Activated effector memory CD4-positive, alpha-beta T cell treated with anti-CD3 and anti-CD28 coated beads, Interleukin-2, amount 50 U/mL, for 16 hours (primary cell): ENCODE results near the gene INSC.

Source experiments
- DNase-seq: peaks from one replicate; pipeline ENCODE4 v3.0.0-alpha.2; 2020

Gene INSC

DNA sequence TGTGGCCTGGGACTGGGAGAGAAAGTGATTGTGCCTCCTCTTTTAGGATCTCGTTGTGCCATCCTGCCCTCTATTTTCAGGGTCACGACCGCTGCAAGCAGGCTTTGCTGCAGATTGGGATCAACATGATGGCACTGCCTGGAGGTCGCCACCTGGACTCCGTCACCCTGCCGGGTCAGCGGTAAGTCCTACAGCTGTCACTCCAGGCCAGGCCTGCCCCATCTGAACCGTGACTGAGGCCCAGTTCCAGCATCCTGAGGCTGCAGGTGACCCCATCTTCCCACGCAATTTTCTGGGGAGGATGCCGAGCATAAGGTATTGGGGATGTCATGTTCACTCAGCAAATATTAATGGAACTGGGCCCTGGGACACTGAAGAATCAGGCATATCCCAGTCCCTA, 34.3 kb downstream of the INSC start:
- no peak for DNase-seq

DNA sequence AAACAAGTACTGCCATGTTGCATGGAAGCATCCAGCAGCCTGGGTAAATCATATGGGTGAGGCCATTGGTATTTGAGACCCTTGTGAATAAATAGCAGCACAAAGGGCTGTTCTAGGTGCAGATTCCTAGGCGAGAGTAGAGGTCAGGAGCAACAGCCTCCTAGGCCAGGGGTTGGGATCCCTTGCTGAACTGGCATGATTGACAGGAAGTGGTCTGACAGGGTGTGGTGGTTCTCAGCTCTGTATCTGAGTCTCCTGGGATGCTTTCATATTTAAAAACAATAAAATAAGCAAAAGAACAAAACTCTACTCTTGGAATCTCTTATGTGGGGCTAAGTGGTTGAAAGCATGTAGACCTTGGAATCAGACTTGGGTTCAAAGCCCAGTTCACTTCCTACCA, 35.8 kb downstream of the INSC start:
- DNase-seq = no peak

DNA sequence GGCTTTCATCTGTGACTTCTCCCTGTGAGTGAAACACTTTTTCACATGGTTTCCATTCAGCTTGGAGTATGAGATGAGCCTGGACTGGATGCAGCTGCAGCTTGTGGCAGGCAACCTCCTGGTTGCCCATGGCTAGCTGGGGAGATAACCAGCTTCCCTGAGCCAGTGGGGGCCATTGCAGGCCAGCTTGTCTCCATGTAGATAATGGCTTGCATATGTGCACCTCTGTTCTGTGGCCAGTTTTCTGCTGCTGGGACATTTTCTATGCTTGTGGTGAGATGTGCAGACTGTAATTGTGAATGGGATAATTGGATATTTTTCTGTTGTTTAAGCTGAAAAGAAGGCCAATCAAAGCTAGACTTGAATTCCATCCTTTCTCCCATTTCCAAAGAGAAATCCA, 38.5 kb downstream of the INSC start:
- no peak for DNase-seq

DNA sequence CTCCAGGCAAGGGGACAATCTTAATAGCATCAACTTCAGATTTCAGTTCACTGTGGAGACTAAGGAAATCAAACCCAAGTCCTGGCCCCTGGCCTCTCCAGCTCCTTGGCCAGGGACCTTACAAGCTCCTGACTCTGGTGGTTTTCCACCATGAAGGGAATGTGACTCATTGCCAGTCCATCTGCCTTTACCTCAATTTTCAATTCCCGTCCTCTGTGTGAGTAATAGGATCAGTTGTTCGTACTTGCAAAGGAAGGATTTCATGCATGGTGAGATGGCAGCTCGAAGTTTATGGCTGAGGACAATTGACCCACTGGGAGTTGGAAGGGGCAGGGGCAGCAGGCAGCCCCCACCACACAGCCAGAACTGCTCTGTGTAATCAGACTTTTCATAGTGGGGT, 42.5 kb downstream of the INSC start:
- no peak for DNase-seq

DNA sequence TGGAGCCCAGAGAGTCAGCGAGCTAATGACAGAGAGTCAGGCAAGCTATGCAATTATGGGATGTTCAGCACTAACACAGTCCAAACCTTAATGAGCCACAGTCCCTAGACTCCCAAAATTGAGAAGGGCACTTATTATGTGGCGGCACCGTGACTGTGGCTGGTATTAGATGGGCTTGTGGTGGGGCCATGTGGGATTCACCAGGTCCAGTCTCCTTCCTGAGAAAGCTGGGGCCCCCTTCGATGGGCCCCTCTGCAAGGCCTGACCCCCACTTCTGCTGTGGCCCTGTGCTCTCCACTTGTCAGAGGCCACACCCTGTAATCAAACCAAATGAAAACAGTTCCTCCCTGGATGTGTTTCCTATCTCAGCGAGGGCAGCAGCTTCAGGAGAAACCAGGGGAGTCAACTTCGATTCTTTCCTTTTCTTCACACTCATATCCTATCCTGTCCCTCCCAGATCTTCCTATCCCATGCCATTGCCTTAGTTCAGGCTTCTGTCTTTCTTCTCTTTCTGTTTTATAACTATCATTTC, 42.9 kb downstream of the INSC start:
- DNase-seq = no peak

DNA sequence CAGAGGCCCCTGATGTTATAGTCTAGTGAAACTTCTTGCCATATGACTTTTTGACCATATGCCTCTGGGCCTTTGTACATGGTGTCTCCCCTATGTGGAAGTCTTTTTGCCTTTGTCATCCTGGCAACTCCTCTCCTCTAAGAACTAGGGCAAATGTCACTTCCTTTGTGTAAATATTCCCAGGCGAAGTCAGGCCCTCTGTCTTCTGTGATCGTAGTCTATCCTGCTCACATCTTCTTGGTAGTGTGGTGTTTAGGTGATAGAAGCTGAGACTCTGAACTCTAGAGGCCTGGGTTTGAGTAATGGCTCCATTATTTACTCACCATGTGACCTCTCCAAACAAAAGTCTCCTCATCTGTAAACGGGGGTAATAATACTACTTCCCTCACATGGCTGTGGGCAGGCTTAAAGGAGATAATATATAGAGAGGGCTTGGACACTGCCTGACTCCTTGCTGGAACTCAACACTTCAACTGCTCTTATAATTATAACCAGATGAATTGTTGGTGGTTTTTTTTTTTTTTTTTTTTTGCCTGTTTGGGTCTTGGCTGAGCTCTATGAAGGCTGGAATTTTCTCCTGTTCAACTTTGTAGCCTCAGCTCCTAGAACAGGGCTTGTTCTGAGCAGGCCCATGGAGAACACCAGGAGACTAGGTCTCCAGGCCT, 43.8 kb downstream of the INSC start:
- DNase-seq = no peak

DNA sequence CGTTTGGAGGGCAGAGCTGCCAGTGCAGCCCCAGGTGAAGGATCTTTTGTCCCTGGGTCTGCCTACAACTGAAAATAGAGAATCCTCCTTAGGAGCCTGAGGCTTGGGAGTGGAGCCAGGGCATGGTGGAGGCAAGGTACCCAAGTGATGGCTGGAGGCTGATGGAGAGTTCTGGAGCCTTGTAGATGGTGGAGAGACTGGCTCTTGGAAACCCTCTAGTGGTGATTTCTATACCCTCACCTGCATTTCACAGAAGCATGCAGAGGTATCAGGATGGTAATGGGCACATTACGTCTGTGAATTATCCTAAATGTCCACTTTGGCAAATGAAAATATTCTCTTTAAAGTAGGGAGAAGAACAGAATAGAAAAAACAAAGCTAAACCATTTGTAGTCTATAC, 44.4 kb downstream of the INSC start:
- DNase-seq = no peak

DNA sequence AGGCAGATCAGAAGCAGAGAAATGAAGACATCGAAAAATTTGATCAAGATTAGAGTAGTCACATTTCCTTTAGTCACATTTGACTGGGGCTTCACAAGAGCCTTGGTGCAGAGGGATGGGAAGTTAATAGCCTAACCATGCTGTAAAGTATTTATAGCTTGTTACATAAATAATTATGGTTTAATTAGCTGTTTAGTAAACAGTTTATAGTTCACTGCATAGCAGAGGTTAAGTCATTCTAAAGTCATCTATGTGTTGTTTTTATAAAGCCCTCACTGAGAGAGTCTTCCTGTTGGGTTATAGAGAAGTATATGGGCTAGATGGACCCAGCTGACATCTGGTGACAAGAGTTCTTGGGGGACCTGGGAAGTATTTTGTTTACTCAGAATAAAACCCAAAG, 47.1 kb downstream of the INSC start:
- DNase-seq = no peak

DNA sequence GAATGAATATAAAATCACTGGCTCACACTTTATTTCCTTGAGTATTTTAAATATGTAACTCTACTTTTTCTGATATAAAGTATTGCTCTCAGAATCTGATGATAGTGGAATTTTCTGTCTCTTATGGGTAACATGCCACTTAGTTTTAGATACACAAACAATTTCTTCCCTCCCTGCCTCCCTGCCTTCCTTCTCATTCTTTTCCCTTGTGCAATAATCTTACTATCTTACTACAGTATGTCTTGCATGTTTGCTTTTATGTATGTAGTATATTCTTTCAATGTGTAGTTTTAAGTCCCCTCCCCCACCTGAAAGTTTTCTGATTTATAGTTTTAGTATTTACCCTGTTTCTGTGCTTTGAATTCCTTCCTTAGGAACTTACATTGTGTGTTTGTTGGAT, 48.4 kb downstream of the INSC start:
- no peak for DNase-seq

DNA sequence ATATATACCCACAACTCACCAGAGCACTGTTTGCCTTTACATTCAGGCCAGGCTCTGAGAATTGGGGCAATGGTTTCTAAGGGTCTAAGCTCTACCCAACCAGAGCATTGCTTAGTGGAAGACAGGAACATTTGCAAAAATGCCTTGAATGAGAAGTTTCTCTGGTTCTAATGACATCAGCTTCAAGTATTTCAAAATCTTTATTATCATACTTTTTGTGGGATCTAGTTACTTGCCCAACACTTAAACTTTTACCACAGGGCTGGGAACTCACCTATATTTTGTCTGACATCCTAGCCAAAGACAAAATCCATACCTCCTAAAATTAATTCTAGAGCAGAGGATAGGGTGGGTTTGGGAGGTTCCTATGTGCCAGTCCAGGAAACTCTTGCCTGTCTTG, 51.5 kb downstream of the INSC start:
- DNase-seq = no peak

DNA sequence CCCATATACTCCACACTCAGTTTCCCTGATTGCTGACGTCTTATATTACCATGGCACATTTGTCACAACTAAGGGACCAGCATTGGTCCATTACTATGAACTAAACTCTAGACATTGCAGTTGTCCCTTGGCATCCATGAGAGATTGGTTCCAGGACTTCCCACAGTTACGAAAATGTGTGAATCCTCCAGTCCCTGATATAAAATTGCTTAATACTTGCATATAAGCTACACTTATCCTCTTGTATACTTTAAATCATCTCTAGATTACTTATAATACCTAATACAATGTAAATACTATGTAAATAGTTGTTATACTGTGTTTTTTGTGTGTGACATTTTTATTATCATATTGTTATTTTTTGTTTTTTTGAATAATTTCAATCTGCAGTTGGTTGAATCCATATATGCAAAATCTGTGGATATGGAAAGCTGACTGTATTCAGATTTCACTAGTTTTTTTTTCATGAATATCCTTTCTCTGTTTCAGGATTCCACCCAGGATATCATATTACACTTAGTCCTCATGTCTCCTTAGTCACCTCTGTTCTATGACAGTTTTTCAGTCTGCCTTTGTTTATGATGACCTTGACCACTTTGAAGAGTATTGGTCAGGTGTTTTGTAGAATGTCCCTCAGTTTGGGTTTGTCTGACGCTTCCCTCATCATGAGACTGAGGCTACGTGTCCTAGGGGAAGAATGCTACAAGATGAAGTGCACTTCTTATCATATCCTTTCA, 55.3 kb downstream of the INSC start:
- no peak for DNase-seq

DNA sequence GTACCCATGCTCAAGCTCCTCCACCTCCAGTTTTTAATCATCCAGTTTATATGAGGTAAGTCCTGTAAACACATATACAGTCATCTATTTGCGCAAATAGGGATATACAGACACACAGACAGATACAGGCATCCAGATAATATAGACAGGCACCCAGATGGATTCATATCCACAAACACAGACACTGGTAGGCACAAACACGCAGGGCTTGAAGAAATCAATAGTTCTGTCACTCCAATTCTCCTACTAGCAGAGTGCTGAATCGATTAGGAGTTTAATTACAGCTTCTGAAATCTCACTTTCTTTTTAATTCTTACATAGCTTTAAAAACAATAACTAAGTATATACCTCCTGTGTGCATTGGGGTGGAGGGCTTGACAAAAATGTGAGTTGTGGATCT, 56.0 kb downstream of the INSC start:
- no peak for DNase-seq

DNA sequence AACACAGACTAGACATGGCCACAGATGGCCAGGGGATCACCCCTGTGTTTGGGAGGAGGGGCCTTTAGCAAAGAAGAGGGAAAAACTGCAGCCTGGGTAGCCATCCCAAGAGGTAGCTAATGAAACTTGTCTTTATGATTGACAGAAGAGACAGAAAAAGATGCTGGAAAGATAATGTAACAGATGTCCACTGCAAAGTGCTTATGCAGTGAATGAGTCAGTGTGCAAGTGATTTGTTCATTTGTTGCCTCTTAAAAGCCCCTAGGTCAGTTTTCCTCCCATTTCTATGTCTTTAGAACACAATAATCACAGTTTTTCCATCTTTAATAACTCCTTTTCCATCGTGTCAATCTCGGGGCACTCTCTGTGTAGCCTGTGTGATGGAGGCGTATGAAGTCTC, 57.2 kb downstream of the INSC start:
- DNase-seq = no peak

DNA sequence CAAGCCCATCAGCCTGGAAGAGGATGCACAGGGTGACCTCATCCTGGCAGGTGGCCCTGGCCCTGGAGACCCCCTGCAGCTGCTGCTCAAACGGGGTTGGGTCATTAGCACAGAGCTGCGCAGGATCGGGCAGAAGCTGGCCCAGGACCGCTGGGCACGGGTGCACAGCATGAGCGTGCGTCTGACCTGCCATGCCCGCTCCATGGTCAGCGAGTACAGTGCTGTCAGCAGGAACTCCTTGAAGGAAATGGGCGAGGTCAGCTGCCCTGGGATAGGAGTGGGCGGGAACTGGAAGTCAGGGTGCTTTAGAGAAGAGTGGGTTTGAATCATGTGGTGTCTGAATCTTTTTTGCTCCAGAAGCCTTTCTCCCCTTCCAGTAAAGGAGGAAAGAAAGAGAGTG, 61.1 kb downstream of the INSC start:
- no peak for DNase-seq

DNA sequence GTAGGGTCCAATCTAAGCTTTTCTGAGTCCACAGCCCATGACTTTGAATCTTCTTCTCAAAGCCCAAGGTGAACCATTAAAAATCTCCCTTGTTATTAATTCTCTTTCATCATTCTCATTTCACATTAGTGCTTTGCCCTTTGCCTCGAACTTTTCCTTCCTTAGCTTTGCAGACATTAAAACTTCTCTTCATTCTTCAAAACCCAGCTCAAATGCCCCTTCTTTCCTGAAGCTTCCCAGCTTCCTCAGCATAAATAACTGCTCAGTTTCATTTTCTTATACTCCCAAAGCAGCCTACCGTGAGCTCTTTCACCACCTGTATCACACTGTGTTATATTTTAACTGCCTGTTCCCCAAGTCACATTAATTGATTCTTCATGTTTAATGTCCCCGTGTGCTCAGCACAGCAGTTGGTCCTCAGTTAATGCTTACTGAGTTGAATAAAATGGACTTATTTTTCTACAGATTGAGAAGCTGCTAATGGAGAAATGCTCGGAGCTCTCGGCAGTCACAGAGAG, 62.0 kb downstream of the INSC start:
- no peak for DNase-seq

DNA sequence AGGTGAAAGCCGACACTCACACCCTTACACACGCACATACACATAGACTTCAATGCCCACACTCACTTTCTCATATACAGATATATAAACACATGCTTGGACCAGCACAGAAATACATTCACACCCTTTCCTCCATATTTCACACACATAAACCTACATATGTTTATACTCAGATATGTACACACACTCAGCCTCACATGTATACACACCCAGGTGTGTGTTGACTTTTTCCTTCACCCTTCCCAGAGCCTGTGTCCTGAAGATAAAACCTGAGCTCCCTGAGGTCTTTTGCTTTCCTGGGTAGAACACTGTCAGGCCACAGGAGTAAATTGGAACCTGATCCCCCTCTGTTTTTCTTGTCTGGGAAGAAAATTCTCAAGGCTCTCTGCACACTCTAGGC, 62.8 kb downstream of the INSC start:
- DNase-seq = no peak

DNA sequence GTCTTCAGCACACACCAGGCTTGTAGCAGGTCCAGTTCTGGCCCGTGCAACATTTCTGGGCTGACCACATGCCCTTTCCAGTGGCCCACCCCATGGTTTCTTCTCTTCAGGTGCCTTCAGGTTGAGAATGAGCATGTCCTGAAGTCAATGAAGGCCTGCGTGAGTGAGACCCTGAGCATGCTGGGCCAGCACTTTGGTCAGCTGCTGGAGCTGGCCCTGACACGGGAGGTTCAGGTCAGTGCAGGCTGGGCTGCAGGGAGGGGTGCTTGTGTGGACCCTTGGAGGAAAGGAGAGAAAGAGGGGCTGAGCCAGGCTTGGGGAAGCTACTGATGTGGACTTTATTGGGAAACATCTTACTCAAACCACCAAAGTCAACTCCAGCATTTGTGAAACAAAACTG, 63.5 kb downstream of the INSC start:
- no peak for DNase-seq

DNA sequence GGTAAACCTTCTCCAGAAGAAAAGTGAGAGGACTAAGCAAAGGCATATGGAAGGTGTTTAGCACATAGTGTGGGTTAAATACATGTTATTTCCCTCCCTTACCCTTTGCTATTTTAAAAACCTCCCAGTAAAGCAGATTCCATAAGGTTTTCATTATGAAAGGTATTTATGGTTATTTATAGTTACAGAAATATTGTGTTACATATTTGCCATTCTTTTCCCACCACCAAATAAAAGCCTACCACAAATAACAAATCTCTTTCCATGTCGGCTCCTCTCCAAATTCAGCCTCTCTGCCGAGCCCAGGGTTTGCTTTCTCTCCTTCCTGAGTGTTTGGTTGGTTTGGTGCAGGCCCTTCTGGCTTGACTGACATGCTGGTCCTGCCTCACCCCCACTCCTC, 64.4 kb downstream of the INSC start:
- DNase-seq = no peak

DNA sequence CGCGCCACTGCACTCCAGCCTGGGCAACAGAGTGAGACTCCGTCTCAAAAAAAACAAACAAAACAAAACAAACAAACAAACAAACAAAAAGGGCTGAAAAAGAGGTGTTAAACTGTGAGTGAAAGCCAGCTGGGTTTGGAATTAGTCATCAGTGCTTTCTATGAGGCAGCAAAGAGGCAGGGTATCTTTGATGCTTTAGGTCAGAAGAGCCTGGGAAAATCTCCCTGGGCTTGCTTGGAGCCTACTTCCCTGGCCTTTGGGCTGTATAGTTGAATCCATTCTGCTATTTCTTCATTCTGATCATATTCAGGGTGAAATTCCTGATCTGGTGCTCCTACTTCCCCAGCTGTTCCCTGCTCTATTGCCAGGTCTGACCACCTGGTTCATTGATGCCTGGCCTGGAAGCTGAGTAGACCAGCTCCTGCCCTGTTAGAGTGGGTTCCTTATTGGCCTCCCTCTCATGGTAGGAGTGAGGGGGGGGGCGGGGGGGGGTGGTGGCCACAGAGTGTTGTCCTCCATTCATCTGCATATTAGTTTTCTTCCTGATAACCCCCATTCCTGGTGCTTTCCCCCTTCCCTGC, 65.6 kb downstream of the INSC start:
- DNase-seq = no peak

DNA sequence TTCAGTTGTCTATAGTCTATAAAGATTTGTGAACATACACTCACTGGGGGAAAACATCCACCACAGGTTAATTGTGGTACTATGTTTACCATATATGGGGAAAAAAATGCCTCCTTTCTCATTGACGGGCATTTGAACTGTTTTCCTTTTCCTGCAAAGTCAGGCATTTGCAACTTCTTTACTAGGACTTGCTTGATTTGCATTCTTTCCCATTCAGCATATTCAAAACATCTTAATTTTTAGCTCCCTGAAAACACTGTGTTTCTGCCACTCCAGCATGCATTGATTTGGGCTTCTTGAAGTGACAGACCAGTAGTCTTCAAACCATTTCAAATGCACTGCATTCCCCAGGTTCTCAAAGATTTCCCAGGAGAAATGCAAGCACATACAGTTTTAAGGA, 67.6 kb downstream of the INSC start:
- DNase-seq = no peak

DNA sequence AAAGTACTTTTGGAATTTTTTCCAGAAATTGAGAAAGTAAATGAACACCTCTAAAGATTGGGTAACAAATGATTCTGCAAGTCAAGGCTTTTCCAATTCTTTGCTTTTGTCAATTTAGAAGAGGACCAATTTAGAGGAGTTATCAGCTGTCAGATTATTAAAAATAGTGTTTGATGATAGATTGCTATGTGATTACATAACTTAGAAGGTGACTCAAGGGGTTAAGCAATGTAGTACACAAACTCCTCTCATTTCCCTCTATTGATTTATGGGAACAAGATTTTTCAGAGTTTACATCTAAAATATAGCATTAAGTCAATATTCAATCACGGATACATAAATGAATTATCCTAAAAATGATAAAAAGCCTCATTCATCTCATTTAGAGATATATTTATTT, 70.3 kb downstream of the INSC start:
- DNase-seq = no peak

DNA sequence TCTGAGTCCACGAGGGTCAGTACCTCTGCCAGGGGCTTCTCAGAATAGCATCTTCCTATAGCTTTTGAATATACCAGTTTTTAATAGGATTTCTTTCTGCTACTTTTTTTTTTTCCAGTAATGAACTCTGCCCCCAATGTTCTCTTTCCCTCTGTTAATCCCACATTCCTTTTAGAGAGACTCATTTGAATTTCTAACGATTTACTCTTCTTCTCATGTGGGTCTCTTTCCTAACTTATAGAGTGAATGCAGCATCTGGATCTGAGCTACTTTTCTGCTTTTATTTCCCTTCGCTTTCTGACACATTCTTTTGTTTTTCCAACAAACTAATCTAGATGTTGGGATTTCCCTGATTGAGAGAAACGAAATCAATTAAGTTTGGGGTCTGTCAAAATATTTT, 71.4 kb downstream of the INSC start:
- DNase-seq = no peak

DNA sequence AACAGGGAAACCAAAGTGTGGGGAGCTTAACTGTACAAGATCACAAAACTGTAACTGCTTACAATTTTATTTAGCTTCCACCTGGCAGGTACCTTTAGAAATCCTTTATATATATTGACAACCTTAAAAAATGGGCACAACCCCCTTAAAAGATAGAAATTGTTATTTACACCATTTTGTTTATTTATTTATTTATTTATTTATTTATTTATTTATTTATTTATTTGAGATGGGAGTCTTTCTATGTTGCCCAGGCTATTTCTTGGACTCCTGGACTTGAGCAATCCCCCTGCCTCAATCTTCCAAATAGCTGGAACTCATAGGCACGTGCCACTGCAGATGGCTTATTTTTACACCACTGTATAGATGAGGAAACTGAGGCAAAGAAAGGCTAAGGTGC, 74.5 kb downstream of the INSC start:
- DNase-seq = no peak

DNA sequence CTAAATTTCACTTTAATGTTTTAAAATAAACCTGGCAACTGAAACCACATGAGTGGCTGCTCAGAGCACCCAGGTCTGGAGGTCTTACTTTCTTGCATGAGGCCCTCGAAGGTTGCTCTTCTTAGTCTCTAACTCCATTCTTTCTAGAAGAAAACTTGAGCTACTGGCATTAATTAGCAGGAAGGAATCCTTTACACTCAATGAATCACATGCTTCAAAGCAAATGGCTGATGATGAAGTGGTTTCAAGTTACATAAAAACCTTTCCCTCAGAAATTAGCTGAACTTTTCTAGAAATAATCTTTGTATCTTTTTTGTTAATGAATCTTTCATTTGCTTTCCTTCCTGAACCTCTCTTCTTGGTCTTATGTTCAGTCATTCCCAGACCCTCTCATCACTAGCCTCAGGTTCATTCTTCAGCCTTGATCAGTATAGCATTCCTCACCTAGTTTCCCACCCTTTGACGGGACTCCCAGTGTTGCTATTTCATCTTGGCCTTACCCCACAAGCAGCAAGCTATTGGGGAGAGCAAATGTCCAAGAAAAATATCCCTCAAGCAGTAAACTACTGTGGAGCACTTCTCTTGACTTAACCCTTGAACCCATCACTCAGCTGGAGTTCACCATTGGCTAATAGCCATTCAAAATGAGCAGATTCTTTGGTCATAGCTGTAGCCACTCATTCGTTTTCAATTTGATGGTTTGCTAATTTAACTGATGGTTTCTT, 75.1 kb downstream of the INSC start:
- DNase-seq = no peak
